Mesendoderm (in vitro differentiated cells): ENCODE data around the gene FBXO10.

Source experiments
- DNase-seq: peaks from one replicate; pipeline ENCODE4 v3.0.0; 2013
- H2AK5ac ChIP-seq: 2 replicates; pipeline ENCODE4 v1.6.1; 2013; ENCODE audit warnings: low read length, inconsistent platforms
- H2BK120ac ChIP-seq: 2 replicates; pipeline ENCODE4 v1.6.1; 2013; ENCODE audit warnings: low read depth, mild to moderate bottlenecking, low read length, moderate library complexity, mixed read lengths
- H2BK15ac ChIP-seq: replicated peaks from 2 replicates; pipeline ENCODE4 v1.6.1; 2013; ENCODE audit warnings: low read depth, mild to moderate bottlenecking, moderate library complexity
- H2BK5ac ChIP-seq: 2 replicates; pipeline ENCODE4 v1.6.1; 2013; ENCODE audit warnings: low read length, inconsistent platforms
- H3K18ac ChIP-seq: 2 replicates; pipeline ENCODE4 v1.6.1; 2013; ENCODE audit warnings: mild to moderate bottlenecking, low read length, mixed read lengths
- H3K23ac ChIP-seq: one replicate; pipeline ENCODE4 v1.6.1; 2013; ENCODE audit warnings: low read length
- H3K27ac ChIP-seq: 2 replicates; pipeline ENCODE4 v1.5.1; 2013; ENCODE audit warnings: low read depth, mild to moderate bottlenecking, inconsistent platforms, low read length, moderate library complexity
- H3K27me3 ChIP-seq: 2 replicates; pipeline ENCODE4 v1.6.1; 2013; ENCODE audit warnings: low read length, control low read depth, mild to moderate bottlenecking, inconsistent platforms; ENCODE audit not compliant: insufficient read depth, poor library complexity
- H3K36me3 ChIP-seq: 2 replicates; pipeline ENCODE4 v1.6.1; 2013; ENCODE audit warnings: low read length, inconsistent platforms; ENCODE audit not compliant: control insufficient read depth, insufficient read depth
- H3K4ac ChIP-seq: one replicate; pipeline ENCODE4 v1.6.1; 2013; ENCODE audit warnings: low read depth, mild to moderate bottlenecking, low read length, moderate library complexity
- H3K4me1 ChIP-seq: 2 replicates; pipeline ENCODE4 v1.6.1; 2013; ENCODE audit warnings: low read depth, low read length, inconsistent platforms; ENCODE audit not compliant: control insufficient read depth
- H3K4me2 ChIP-seq: 2 replicates; pipeline ENCODE4 v1.6.1; 2013; ENCODE audit warnings: low read length
- H3K4me3 ChIP-seq: 2 replicates; pipeline ENCODE4 v1.5.1; 2013; ENCODE audit warnings: mild to moderate bottlenecking, low read length
- H3K56ac ChIP-seq: one replicate; pipeline ENCODE4 v1.6.1; 2013; ENCODE audit warnings: low read length
- H3K79me1 ChIP-seq: 2 replicates; pipeline ENCODE4 v1.6.1; 2013; ENCODE audit warnings: low read length, inconsistent platforms
- H3K79me2 ChIP-seq: 2 replicates; pipeline ENCODE4 v1.6.1; 2013; ENCODE audit warnings: mild to moderate bottlenecking, low read length; ENCODE audit not compliant: control insufficient read depth, insufficient read depth
- H3K9ac ChIP-seq: 2 replicates; pipeline ENCODE4 v1.6.1; 2013; ENCODE audit warnings: low read length, inconsistent platforms
- H4K5ac ChIP-seq: one replicate; pipeline ENCODE4 v1.6.1; 2013; ENCODE audit warnings: low read length
- H4K8ac ChIP-seq: one replicate; pipeline ENCODE4 v1.6.1; 2013; ENCODE audit warnings: low read depth, mild to moderate bottlenecking, control low read depth, low read length, moderate library complexity
- WGBS: extraction: QIAGEN DNeasy Blood & Tissue Kit; methylation state at CpG from one replicate; pipeline ENCODE4 v1.1.7; 2013; ENCODE audit warnings: low lambda C conversion rate, missing lambda C conversion rate; ENCODE audit not compliant: insufficient coverage; ENCODE audit errors: extremely low coverage; 5-methylcytosine and 5-hydroxymethylcytosine counted together

FBXO10 gene

GRCh38 chr9:37563806-37564513 lies 12.2 kb downstream of the FBXO10 start:
- no peak overlapping the region for H2BK15ac ChIP-seq
- no peaks in the 10 kb centered on the region for H3K79me2 ChIP-seq
- no peak overlapping the region for H3K27ac ChIP-seq
- no peaks in the 10 kb centered on the region for H3K4me1 ChIP-seq
- no peak overlapping the region for H3K18ac ChIP-seq
- no peak overlapping the region for H3K4me2 ChIP-seq
- H3K27me3 ChIP-seq = no peaks in the 10 kb centered on the region
- no peak overlapping the region for H2BK120ac ChIP-seq
- no peak overlapping the region for H2BK5ac ChIP-seq
- H3K36me3 ChIP-seq = no peaks in the 10 kb centered on the region
- H4K8ac ChIP-seq = no peak overlapping the region
- no CpG with 5 or more reads among the region's 3 CpGs for WGBS
- no peak overlapping the region for H3K23ac ChIP-seq
- no peak overlapping the region for H3K4me3 ChIP-seq
- H3K79me1 ChIP-seq = no peaks in the 10 kb centered on the region
- no peak overlapping the region for H2AK5ac ChIP-seq
- no peak for DNase-seq
- H4K5ac ChIP-seq = no peak overlapping the region
- no peak overlapping the region for H3K9ac ChIP-seq
- H3K4ac ChIP-seq = no peak overlapping the region
- no peak overlapping the region for H3K56ac ChIP-seq

GRCh38 chr9:37562826-37563225 lies 13.4 kb downstream of the FBXO10 start:
- no peak overlapping the region for H3K4me2 ChIP-seq
- H3K4me1 ChIP-seq = no peaks in the 10 kb centered on the region
- no peak overlapping the region for H3K4me3 ChIP-seq
- no peak overlapping the region for H3K23ac ChIP-seq
- no peak overlapping the region for H2BK15ac ChIP-seq
- H3K79me2 ChIP-seq = no peaks in the 10 kb centered on the region
- no peak overlapping the region for H4K8ac ChIP-seq
- WGBS = no CpG with 5 or more reads among the region's 1 CpG
- no peak overlapping the region for H3K18ac ChIP-seq
- no peak overlapping the region for H2BK120ac ChIP-seq
- no peak overlapping the region for H3K4ac ChIP-seq
- no peaks in the 10 kb centered on the region for H3K36me3 ChIP-seq
- H3K27ac ChIP-seq = no peak overlapping the region
- H4K5ac ChIP-seq = no peak overlapping the region
- H3K56ac ChIP-seq = no peak overlapping the region
- H2BK5ac ChIP-seq = no peak overlapping the region
- DNase-seq = no peak
- no peak overlapping the region for H3K9ac ChIP-seq
- no peak overlapping the region for H2AK5ac ChIP-seq
- H3K79me1 ChIP-seq = no peaks in the 10 kb centered on the region
- no peaks in the 10 kb centered on the region for H3K27me3 ChIP-seq

DNA sequence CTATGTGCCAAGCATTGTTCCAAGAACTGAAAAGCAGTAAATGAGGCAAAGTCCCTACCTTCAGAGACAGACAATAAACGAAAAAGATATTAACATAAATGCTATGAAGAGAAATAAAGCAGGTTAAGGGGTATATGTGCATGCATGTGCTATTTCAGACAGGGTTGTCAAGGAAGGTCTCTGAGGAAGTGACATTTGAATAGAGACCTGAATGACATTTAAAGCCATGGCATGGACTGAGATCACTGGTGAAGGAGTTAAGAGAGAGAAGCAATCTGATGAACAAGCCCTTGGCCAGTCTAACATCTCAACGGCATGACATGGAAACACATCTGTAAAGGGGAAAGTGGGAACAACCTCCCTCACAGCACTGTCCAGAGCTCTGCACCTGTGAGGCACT lies 14.5 kb downstream of the FBXO10 start:
- H3K4me1 ChIP-seq = no peaks in the 10 kb centered on the region
- no peaks in the 10 kb centered on the region for H3K79me2 ChIP-seq

DNA sequence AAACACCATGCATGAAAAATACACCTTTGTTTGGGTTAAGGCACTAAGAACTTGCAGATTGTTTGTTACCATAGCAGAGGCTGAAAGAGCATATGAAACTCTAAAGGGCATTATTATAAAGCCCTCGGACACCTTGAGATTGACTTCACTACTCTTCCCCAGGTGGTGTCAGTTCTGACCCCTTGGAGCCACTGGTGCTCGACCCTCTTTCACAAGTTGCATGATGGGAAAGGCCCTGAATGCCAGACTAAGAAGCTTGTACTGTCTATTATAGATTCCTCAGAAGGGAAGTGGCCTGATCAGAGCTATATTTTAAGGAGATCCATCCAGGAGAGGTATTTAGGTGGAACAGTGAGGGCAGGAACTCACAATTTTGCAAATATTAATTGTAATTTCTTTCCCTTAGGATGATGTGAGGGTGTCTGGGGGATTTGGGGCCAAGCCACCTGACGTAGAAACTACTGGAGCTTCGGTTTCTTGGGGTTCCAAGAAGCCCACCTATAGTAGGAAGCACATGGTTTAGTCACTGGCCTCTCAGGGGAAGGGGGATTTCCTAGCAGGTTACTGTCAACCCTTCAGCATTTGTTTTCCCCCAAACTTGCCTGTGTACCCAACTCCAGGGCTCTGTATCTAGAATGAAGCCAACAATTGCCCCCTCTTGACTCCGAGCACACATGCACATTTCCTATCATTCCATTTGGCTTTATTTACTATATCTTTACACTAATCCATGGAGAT lies 16.2 kb downstream of the FBXO10 start:
- H3K79me1 ChIP-seq = no peaks in the 10 kb centered on the region
- H3K23ac ChIP-seq = no peak overlapping the region
- H3K4me1 ChIP-seq = no peaks in the 10 kb centered on the region
- no peak overlapping the region for H3K4ac ChIP-seq
- H3K18ac ChIP-seq = no peak overlapping the region
- no peak overlapping the region for H3K56ac ChIP-seq
- WGBS = no CpG with 5 or more reads among the region's 5 CpGs
- no peak overlapping the region for H2BK5ac ChIP-seq
- H2BK15ac ChIP-seq = no peak overlapping the region
- no peak overlapping the region for H4K8ac ChIP-seq
- no peak overlapping the region for H3K4me2 ChIP-seq
- DNase-seq = no peak
- no peak overlapping the region for H3K4me3 ChIP-seq
- H3K79me2 ChIP-seq = no peaks in the 10 kb centered on the region
- no peaks in the 10 kb centered on the region for H3K36me3 ChIP-seq
- H2AK5ac ChIP-seq = no peak overlapping the region
- no peak overlapping the region for H3K27ac ChIP-seq
- H3K9ac ChIP-seq = no peak overlapping the region
- no peak overlapping the region for H2BK120ac ChIP-seq
- no peaks in the 10 kb centered on the region for H3K27me3 ChIP-seq
- H4K5ac ChIP-seq = no peak overlapping the region

More for the DNA sequence above, 14.5 kb downstream of the FBXO10 start:
- no CpG with 5 or more reads among the region's 2 CpGs for WGBS
- H4K5ac ChIP-seq = no peak overlapping the region
- no peaks in the 10 kb centered on the region for H3K27me3 ChIP-seq
- no peaks in the 10 kb centered on the region for H3K36me3 ChIP-seq
- H2BK5ac ChIP-seq = no peak overlapping the region
- no peak overlapping the region for H3K56ac ChIP-seq
- H3K27ac ChIP-seq = no peak overlapping the region
- H4K8ac ChIP-seq = no peak overlapping the region
- H2AK5ac ChIP-seq = no peak overlapping the region
- no peak overlapping the region for H3K4ac ChIP-seq
- H2BK120ac ChIP-seq = no peak overlapping the region
- no peak overlapping the region for H3K4me3 ChIP-seq
- H3K23ac ChIP-seq = no peak overlapping the region
- H3K9ac ChIP-seq = no peak overlapping the region
- H3K4me2 ChIP-seq = no peak overlapping the region
- no peak overlapping the region for H3K18ac ChIP-seq
- H3K79me1 ChIP-seq = no peaks in the 10 kb centered on the region
- H2BK15ac ChIP-seq = no peak overlapping the region
- DNase-seq = no peak

DNA sequence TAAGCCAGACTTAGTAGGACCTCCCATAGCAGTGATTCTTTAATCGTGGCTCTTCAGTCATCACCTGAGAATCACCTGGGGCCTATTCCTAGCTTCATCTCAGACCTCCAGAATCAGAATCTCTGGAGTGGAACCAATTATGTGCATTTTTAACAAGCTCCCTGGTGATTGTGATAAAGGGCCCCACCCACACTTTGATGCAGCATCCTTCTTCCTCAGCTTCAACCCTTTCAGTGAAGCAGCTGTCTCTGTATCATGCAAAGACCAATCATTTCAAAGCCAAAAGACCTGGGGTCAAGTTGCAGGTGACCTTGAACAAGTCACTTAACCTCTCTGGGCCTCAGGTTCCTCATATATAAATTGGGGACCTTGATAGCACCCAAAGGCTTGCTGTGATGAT lies 17.1 kb downstream of the FBXO10 start:
- no peak for DNase-seq
- H2BK120ac ChIP-seq = no peak overlapping the region
- no peaks in the 10 kb centered on the region for H3K79me1 ChIP-seq
- no peak overlapping the region for H3K4me2 ChIP-seq
- no peak overlapping the region for H3K9ac ChIP-seq
- H2BK15ac ChIP-seq = no peak overlapping the region
- H3K4me3 ChIP-seq = no peak overlapping the region
- no peak overlapping the region for H3K23ac ChIP-seq
- no peaks in the 10 kb centered on the region for H3K27me3 ChIP-seq
- H3K4ac ChIP-seq = no peak overlapping the region
- H3K36me3 ChIP-seq = no peaks in the 10 kb centered on the region
- H3K79me2 ChIP-seq = no peaks in the 10 kb centered on the region
- WGBS = no CpG with 5 or more reads among the region's 1 CpG
- no peak overlapping the region for H3K27ac ChIP-seq
- no peak overlapping the region for H3K18ac ChIP-seq
- no peak overlapping the region for H4K5ac ChIP-seq
- no peak overlapping the region for H2BK5ac ChIP-seq
- no peak overlapping the region for H2AK5ac ChIP-seq
- H4K8ac ChIP-seq = no peak overlapping the region
- H3K56ac ChIP-seq = no peak overlapping the region
- no peaks in the 10 kb centered on the region for H3K4me1 ChIP-seq
